ENCODE results near the gene PLEKHM2.

DNA sequence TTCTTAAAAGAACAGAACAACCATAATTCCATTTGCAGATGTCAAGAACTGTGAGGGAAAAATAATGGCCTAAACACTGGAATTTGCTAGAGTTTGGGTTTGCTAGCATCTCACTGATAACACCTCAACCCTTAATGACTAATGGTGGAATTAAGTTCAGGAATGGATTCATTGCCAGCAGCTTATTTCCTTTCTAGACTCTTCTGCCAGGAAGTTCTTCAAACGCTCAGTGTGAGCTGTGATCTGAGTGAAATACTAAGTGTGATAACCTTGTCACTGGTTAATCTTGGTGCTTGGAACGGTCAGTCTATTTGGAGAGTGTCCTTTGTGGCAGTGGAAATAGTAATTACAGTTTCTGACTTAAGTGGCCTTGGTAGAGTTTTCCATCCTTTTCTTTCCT lies 21.6 kb upstream of the PLEKHM2 start:
- TF ChIP-seq, protein P1, sequence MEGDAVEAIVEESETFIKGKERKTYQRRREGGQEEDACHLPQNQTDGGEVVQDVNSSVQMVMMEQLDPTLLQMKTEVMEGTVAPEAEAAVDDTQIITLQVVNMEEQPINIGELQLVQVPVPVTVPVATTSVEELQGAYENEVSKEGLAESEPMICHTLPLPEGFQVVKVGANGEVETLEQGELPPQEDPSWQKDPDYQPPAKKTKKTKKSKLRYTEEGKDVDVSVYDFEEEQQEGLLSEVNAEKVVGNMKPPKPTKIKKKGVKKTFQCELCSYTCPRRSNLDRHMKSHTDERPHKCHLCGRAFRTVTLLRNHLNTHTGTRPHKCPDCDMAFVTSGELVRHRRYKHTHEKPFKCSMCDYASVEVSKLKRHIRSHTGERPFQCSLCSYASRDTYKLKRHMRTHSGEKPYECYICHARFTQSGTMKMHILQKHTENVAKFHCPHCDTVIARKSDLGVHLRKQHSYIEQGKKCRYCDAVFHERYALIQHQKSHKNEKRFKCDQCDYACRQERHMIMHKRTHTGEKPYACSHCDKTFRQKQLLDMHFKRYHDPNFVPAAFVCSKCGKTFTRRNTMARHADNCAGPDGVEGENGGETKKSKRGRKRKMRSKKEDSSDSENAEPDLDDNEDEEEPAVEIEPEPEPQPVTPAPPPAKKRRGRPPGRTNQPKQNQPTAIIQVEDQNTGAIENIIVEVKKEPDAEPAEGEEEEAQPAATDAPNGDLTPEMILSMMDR (IDR thresholded peaks at IDR 0.05): no peak
- no peak for TF ChIP-seq ZFX (IDR thresholded peaks at IDR 0.05; ENCODE audit: borderline replicate concordance)
